Stimulated activated CD8-positive, alpha-beta memory T cell treated with anti-CD3 and anti-CD28 coated beads, Interleukin-2, amount 100 ng/mL, for 1 hour (primary cell): ENCODE measurements around the gene RPL28.
"Not testable (repeated sequence)": the region's sequence is repeated elsewhere in the genome, so short reads cannot be mapped to it uniquely, and the experiment has no call there.

ENCODE experiments used
- DNase-seq, 2 donors: peaks; one replicate each; pipeline ENCODE4 v3.0.0-alpha.2; 2020; ENCODE audit warnings: low read depth in 2 of 2

RPL28 gene

DNA sequence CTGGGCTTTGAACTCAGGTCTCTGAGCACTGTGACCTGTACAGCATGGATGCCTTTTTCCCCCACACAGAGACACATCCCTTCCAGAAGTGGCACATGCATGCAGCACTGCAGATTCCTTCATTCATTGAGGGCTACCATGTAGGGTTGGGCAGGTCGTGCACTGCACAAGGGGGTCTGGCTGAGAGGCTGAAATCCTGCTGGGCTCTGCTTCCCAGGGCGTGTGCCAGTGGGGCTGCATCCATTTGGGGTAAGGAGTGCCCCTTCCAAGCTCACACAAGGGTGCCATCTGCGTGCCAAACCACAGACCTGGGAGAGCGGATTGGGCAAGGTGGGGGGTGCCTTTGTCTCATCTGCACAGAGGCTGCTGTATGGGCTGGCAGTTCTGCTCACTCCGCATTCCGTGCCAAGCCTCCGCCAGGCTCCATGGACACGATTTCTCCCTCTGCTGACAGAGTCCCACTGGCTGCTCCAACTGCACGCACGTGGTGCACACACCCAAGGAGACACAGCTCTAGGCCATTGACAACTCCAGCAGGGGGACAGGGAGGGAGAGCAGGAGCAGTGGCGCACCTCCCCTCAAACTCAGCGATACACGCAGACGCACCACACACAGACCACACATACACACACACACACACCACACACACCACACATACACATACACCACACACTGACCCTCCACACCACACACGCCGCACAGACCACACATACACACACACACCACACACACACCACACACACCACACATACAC, 61.9 kb downstream of the RPL28 start:
- no peak for DNase-seq

GRCh38 chr19:55448175-55448490, 62.4 kb downstream of the RPL28 start:
- DNase-seq, result not testable (repeated sequence)

GRCh38 chr19:55449469-55449868, 63.7 kb downstream of the RPL28 start:
- DNase-seq, result no peak

GRCh38 chr19:55451163-55451964, 65.6 kb downstream of the RPL28 start:
- no peak for DNase-seq

DNA sequence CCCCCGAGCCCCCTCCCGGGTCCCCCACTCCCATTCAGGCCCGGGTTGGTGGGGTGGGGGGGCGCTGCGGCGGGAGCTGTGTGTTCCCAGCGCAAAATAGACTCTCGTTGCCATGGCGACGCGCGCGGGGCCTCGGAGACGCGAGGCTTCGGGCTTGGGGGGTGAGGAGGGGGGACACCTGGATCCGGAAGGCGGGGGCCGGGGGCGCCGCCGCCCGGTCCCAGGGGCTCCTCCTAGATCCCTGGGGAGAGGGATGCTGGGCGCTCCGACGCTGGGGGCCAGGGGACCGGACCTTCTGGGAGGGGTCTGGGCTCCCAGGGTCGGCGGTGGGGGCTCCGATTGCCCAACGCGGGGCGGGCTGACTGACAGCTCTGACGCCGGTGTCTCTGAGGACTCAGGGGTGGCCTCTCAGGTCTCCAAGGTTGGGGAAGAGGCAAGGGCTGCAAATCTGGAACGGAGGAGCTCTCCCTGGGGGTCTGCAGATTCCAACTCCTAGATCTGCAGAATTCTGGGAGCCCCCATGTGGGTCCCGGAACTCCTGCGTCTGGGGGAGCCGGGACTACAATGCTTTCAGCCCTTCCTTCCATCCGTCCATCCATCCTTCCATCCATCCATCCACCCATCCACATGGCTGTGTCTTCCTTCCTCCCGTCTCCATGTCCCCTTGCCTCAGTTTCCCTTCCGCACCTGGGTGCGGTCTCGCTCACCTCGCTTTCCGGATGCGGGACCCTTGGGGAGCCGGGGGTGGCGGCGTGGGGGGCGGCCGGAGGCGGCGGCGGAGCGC, 66.4 kb downstream of the RPL28 start:
- no peak for DNase-seq
